Measurements from ENCODE around the gene CUBN. TPM values are rescaled to one million over a fixed set of nuclear protein-coding genes. Genes with fewer than 3 reads are reported as not detected.
A peak's percentile ranks its signal among the peaks of the same experiment; 100 is the strongest.

CUBN gene
- polyA plus RNA-seq, 2 of the 4 experiments (the other 2 are of a cell fraction): 0.08 to 0.28 TPM

DNA sequence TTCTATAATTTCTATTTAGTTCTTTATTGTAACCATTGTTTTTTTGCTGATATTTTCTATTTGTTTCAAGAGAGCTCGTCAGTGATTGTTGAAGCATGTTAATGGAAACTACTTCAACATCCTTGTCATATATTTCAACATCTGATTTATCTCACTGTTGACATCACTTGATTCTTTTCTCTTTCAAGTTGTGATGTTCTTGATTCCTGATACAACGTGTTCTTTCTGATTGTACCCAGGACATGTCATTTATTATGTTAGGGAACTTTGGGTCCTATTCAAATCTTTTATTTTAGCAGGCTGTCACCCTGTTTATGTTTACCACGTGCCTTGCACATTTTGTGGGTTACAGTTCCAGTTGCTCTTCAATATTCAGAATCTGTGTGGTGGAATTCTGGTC is 232.6 kb downstream of the CUBN start:
- peaks cover 21% of the 10 kb centered on the region for H3K4me1 ChIP-seq
- no peak overlapping the region for H3K4me3 ChIP-seq
- no peak for TF ChIP-seq RFX5 (IDR thresholded peaks at IDR 0.05)
- TF ChIP-seq, protein P1, sequence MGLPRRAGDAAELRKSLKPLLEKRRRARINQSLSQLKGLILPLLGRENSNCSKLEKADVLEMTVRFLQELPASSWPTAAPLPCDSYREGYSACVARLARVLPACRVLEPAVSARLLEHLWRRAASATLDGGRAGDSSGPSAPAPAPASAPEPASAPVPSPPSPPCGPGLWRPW (IDR thresholded peaks at IDR 0.05): no peak
- no peak for TF ChIP-seq JUN (IDR thresholded peaks at IDR 0.05)
- TF ChIP-seq CBX8 (IDR thresholded peaks at IDR 0.05): no peak
- no peak for TF ChIP-seq NR3C1 (IDR thresholded peaks at IDR 0.05)
- no peak for TF ChIP-seq TP53 (CRISPR knock-in tag; IDR thresholded peaks at IDR 0.05)
- TF ChIP-seq FOXS1 (CRISPR knock-in tag; IDR thresholded peaks at IDR 0.05): no peak
- TF ChIP-seq RAD21 (conservative IDR thresholded peaks at IDR 0.05 in 1 of 2, IDR thresholded peaks at IDR 0.05 in 1 of 2): no peak
- no peak for TF ChIP-seq RNF2 (IDR thresholded peaks at IDR 0.05; ENCODE audit: borderline replicate concordance, low read depth)
- TF ChIP-seq BHLHE40 (IDR thresholded peaks at IDR 0.05; ENCODE audit: low read depth, low read length): no peak
- TF ChIP-seq ZC3H11A (IDR thresholded peaks at IDR 0.05): no peak
- TF ChIP-seq ZSCAN20 (CRISPR knock-in tag; IDR thresholded peaks at IDR 0.05): no peak
- no peak for TF ChIP-seq SMC3 (IDR thresholded peaks at IDR 0.05)
- TF ChIP-seq RARB (CRISPR knock-in tag; IDR thresholded peaks at IDR 0.05): no peak
- TF ChIP-seq, protein P2, sequence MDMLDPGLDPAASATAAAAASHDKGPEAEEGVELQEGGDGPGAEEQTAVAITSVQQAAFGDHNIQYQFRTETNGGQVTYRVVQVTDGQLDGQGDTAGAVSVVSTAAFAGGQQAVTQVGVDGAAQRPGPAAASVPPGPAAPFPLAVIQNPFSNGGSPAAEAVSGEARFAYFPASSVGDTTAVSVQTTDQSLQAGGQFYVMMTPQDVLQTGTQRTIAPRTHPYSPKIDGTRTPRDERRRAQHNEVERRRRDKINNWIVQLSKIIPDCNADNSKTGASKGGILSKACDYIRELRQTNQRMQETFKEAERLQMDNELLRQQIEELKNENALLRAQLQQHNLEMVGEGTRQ (IDR thresholded peaks at IDR 0.05): no peak
- no peak for TF ChIP-seq FOSL2 (IDR thresholded peaks at IDR 0.05)
- TF ChIP-seq FOSL2 (CRISPR knock-in tag; IDR thresholded peaks at IDR 0.05): no peak
- TF ChIP-seq CHD2 (IDR thresholded peaks at IDR 0.05; ENCODE audit: low read length, partially characterized antibody): no peak
- TF ChIP-seq POLR2A (IDR thresholded peaks at IDR 0.05; ENCODE audit: low read length): no peak
- TF ChIP-seq, protein P3, sequence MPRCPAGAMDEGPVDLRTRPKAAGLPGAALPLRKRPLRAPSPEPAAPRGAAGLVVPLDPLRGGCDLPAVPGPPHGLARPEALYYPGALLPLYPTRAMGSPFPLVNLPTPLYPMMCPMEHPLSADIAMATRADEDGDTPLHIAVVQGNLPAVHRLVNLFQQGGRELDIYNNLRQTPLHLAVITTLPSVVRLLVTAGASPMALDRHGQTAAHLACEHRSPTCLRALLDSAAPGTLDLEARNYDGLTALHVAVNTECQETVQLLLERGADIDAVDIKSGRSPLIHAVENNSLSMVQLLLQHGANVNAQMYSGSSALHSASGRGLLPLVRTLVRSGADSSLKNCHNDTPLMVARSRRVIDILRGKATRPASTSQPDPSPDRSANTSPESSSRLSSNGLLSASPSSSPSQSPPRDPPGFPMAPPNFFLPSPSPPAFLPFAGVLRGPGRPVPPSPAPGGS (IDR thresholded peaks at IDR 0.05): no peak
- no peak for FAIRE-seq
- H3K4me2 ChIP-seq: no peak overlapping the region
- H3K9me3 ChIP-seq: peaks cover 4% of the 10 kb centered on the region; the same call in 1 of the 3 replicates
- ATAC-seq: no peak
- ChIA-PET POLR2A (no interaction called here), CTCF (no interaction called here)
- 16% methylated on average over 3 of the region's 3 CpGs for WGBS (ENCODE audit: missing lambda C conversion rate)
- DNase-seq (ENCODE audit: low read depth in 1 of 2, low spot score in 1 of 2): no peak
- H3K27ac ChIP-seq: no peak overlapping the region

DNA sequence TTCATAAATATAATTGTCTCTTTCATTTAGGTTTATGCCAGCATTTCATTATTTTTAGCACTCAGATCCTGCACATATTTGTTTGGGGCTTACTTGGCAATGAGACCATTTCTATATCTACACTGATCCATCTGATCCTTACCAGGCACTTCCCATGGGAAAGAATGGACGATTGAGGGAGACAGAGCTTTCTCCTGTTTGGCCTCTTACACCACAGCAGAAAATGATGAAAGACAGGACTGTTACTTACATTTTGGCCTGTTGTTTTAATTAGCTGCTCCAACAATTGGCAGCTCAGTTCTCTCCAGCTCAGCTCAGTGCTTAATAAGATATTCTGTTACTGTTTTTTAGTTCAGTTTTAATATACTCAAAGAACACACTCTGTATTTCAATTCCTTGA is 234.8 kb downstream of the CUBN start:
- ChIA-PET CTCF (no interaction called here), POLR2A (no interaction called here)
- Histone ChIP-seq H3K4me1 (peaks cover 28% of the 10 kb centered on the region), H3K4me3 (no peak overlapping the region), H3K4me2 (no peak overlapping the region), H3K9me3 (peaks cover 4% of the 10 kb centered on the region; the same call in 1 of the 3 replicates), H3K27ac (no peak overlapping the region)
- FAIRE-seq (no peak), ATAC-seq (no peak), DNase-seq (ENCODE audit: low read depth in 1 of 2, low spot score in 1 of 2) (no peak)
- 15% methylated on average over 1 of the region's 1 CpG for WGBS (ENCODE audit: missing lambda C conversion rate)
- TF ChIP-seq, protein P1 (IDR thresholded peaks at IDR 0.05): no peak
- no peak for TF ChIP-seq KDM5A (IDR thresholded peaks at IDR 0.05)
- TF ChIP-seq ZNF302 (CRISPR knock-in tag; IDR thresholded peaks at IDR 0.05): no peak
- no peak for TF ChIP-seq MYC (IDR thresholded peaks at IDR 0.05; ENCODE audit: borderline replicate concordance, low read length)
- no peak for TF ChIP-seq NPAS2 (CRISPR knock-in tag; IDR thresholded peaks at IDR 0.05; ENCODE audit: borderline replicate concordance)

DNA sequence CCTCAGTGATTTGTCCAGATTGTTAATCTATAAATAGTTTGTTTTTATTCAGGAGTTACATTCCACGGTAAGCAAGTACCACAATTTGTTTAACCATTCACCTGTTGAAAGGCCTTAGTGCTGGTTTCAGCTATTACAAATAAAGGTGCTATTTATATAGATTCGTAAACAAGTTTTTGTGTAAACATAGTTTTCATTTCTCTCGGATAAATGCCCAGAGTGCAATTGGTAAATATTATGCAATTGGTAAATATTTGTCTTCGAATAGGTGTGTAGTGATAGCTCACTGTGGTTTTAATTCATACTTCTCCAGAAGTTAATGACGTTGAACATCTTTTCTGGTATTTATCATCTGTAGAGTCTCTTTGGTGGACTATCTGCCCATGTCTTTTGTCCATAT is 235.9 kb downstream of the CUBN start:
- DNase-seq (ENCODE audit: low read depth in 1 of 2, low spot score in 1 of 2): peak in 1 of 2 experiments; percentile 16
- H3K27ac ChIP-seq: no peak overlapping the region
- no peak for TF ChIP-seq EHF (CRISPR knock-in tag; IDR thresholded peaks at IDR 0.05)
- TF ChIP-seq ZC3H11A (IDR thresholded peaks at IDR 0.05): no peak
- no peak for TF ChIP-seq TP53 (CRISPR knock-in tag; IDR thresholded peaks at IDR 0.05)
- peak; percentile 64 to 73 for TF ChIP-seq CEBPB (IDR thresholded peaks at IDR 0.05)
- no peak for TF ChIP-seq RARB (CRISPR knock-in tag; IDR thresholded peaks at IDR 0.05)
- TF ChIP-seq RAD21 (conservative IDR thresholded peaks at IDR 0.05 in 1 of 2, IDR thresholded peaks at IDR 0.05 in 1 of 2): no peak
- TF ChIP-seq, protein P1 (IDR thresholded peaks at IDR 0.05): no peak
- TF ChIP-seq POLR2A (IDR thresholded peaks at IDR 0.05; ENCODE audit: low read length): no peak
- no peak for TF ChIP-seq RFX5 (IDR thresholded peaks at IDR 0.05)
- no peak for TF ChIP-seq HOXB5 (CRISPR knock-in tag; IDR thresholded peaks at IDR 0.05)
- no peak for TF ChIP-seq ZNF302 (CRISPR knock-in tag; IDR thresholded peaks at IDR 0.05)
- no peak for TF ChIP-seq CBX8 (IDR thresholded peaks at IDR 0.05)
- TF ChIP-seq, protein P4, sequence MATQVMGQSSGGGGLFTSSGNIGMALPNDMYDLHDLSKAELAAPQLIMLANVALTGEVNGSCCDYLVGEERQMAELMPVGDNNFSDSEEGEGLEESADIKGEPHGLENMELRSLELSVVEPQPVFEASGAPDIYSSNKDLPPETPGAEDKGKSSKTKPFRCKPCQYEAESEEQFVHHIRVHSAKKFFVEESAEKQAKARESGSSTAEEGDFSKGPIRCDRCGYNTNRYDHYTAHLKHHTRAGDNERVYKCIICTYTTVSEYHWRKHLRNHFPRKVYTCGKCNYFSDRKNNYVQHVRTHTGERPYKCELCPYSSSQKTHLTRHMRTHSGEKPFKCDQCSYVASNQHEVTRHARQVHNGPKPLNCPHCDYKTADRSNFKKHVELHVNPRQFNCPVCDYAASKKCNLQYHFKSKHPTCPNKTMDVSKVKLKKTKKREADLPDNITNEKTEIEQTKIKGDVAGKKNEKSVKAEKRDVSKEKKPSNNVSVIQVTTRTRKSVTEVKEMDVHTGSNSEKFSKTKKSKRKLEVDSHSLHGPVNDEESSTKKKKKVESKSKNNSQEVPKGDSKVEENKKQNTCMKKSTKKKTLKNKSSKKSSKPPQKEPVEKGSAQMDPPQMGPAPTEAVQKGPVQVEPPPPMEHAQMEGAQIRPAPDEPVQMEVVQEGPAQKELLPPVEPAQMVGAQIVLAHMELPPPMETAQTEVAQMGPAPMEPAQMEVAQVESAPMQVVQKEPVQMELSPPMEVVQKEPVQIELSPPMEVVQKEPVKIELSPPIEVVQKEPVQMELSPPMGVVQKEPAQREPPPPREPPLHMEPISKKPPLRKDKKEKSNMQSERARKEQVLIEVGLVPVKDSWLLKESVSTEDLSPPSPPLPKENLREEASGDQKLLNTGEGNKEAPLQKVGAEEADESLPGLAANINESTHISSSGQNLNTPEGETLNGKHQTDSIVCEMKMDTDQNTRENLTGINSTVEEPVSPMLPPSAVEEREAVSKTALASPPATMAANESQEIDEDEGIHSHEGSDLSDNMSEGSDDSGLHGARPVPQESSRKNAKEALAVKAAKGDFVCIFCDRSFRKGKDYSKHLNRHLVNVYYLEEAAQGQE (IDR thresholded peaks at IDR 0.05): no peak
- no peak for TF ChIP-seq ZSCAN20 (CRISPR knock-in tag; IDR thresholded peaks at IDR 0.05)
- TF ChIP-seq PHF8 (IDR thresholded peaks at IDR 0.05; ENCODE audit: borderline replicate concordance, low read depth): no peak

More for the DNA sequence above, 235.9 kb downstream of the CUBN start:
- H3K4me2 ChIP-seq: peak overlapping the region; percentile 21; the same call in 2 of the 3 replicates
- peaks cover 4% of the 10 kb centered on the region; the same call in 1 of the 3 replicates for H3K9me3 ChIP-seq
- no peak overlapping the region for H3K4me3 ChIP-seq
- ATAC-seq (no peak), FAIRE-seq (no peak)
- POLR2A ChIA-PET: no interaction called here
- CTCF ChIA-PET: no interaction called here
- peaks cover 28% of the 10 kb centered on the region for H3K4me1 ChIP-seq
- WGBS (ENCODE audit: missing lambda C conversion rate): 4% methylated on average over 5 of the region's 5 CpGs
